ENCODE data around the gene SOX18. TPM values are rescaled to one million over a fixed set of nuclear protein-coding genes. Genes with fewer than 3 reads are reported as not detected.

The SOX18 gene
- total and polyA plus RNA-seq, 2 of the 13 experiments (the other 11 are each of a cell fraction or from before 2014, with no cell fraction given) = 1.6 to 1.9 TPM

DNA sequence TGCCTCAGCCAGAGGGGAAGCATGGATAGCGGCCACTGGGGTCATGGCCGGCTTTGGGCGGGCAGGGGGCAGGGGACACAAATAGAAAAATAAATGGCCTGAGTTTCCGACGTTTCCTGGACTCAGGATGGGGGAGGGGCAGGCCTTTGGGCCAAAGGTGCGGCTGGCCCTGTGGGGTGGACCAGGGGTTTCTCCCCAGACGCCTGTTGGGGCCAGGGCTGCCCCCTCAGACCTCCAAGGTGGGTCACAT lies 7.1 kb upstream of the SOX18 start (continued):
- TF ChIP-seq, protein P1, sequence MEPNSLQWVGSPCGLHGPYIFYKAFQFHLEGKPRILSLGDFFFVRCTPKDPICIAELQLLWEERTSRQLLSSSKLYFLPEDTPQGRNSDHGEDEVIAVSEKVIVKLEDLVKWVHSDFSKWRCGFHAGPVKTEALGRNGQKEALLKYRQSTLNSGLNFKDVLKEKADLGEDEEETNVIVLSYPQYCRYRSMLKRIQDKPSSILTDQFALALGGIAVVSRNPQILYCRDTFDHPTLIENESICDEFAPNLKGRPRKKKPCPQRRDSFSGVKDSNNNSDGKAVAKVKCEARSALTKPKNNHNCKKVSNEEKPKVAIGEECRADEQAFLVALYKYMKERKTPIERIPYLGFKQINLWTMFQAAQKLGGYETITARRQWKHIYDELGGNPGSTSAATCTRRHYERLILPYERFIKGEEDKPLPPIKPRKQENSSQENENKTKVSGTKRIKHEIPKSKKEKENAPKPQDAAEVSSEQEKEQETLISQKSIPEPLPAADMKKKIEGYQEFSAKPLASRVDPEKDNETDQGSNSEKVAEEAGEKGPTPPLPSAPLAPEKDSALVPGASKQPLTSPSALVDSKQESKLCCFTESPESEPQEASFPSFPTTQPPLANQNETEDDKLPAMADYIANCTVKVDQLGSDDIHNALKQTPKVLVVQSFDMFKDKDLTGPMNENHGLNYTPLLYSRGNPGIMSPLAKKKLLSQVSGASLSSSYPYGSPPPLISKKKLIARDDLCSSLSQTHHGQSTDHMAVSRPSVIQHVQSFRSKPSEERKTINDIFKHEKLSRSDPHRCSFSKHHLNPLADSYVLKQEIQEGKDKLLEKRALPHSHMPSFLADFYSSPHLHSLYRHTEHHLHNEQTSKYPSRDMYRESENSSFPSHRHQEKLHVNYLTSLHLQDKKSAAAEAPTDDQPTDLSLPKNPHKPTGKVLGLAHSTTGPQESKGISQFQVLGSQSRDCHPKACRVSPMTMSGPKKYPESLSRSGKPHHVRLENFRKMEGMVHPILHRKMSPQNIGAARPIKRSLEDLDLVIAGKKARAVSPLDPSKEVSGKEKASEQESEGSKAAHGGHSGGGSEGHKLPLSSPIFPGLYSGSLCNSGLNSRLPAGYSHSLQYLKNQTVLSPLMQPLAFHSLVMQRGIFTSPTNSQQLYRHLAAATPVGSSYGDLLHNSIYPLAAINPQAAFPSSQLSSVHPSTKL (CRISPR knock-in tag; IDR thresholded peaks at IDR 0.05) = peak; percentile 45
- 0 out of 2 replicates have a peak, but pooled peaks have one; percentile 16 for TF ChIP-seq SNAI1 (CRISPR knock-in tag; IDR thresholded peaks at IDR 0.05; ENCODE audit: borderline replicate concordance)
- no peak for TF ChIP-seq ZNF841 (CRISPR knock-in tag; IDR thresholded peaks at IDR 0.05; ENCODE audit: borderline replicate concordance)
- no peak for TF ChIP-seq ZNF781 (CRISPR knock-in tag; IDR thresholded peaks at IDR 0.05; ENCODE audit: borderline replicate concordance, not compliant biosample characterization)
- TF ChIP-seq, protein P2, sequence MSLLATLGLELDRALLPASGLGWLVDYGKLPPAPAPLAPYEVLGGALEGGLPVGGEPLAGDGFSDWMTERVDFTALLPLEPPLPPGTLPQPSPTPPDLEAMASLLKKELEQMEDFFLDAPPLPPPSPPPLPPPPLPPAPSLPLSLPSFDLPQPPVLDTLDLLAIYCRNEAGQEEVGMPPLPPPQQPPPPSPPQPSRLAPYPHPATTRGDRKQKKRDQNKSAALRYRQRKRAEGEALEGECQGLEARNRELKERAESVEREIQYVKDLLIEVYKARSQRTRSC (CRISPR knock-in tag; IDR thresholded peaks at IDR 0.05; ENCODE audit: low read depth) = peak; percentile 17; the same call in 1 of the 2 replicates
- peak; percentile 18 for TF ChIP-seq MED8 (CRISPR knock-in tag; IDR thresholded peaks at IDR 0.05; ENCODE audit: insufficient replicate concordance)
- TF ChIP-seq FOSL2 (CRISPR knock-in tag; IDR thresholded peaks at IDR 0.05) = no peak
- no peak; the same call in 1 of the 2 replicates for TF ChIP-seq ZNF441 (CRISPR knock-in tag; IDR thresholded peaks at IDR 0.05; ENCODE audit: borderline replicate concordance)
- TF ChIP-seq SP5 (CRISPR knock-in tag; IDR thresholded peaks at IDR 0.05; ENCODE audit: borderline replicate concordance, low read depth) = peak; percentile 54
- no peak for TF ChIP-seq ZFP36L2 (CRISPR knock-in tag; IDR thresholded peaks at IDR 0.05)
- TF ChIP-seq PAX8 (CRISPR knock-in tag; IDR thresholded peaks at IDR 0.05; ENCODE audit: borderline replicate concordance) = 0 out of 2 replicates have a peak, but pooled peaks have one; percentile 32
- peak; percentile 29; the same call in 1 of the 2 replicates for TF ChIP-seq KLF11 (CRISPR knock-in tag; IDR thresholded peaks at IDR 0.05)
- 0 out of 2 replicates have a peak, but pooled peaks have one; percentile 25 for TF ChIP-seq POLR2AphosphoS5 (IDR thresholded peaks at IDR 0.05; ENCODE audit: low read depth, low read length)
- TF ChIP-seq ZNF616 (CRISPR knock-in tag; IDR thresholded peaks at IDR 0.05; ENCODE audit: low read depth) = no peak
- TF ChIP-seq, protein P3, sequence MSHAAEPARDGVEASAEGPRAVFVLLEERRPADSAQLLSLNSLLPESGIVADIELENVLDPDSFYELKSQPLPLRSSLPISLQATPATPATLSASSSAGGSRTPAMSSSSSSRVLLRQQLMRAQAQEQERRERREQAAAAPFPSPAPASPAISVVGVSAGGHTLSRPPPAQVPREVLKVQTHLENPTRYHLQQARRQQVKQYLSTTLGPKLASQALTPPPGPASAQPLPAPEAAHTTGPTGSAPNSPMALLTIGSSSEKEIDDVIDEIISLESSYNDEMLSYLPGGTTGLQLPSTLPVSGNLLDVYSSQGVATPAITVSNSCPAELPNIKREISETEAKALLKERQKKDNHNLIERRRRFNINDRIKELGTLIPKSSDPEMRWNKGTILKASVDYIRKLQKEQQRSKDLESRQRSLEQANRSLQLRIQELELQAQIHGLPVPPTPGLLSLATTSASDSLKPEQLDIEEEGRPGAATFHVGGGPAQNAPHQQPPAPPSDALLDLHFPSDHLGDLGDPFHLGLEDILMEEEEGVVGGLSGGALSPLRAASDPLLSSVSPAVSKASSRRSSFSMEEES (CRISPR knock-in tag; IDR thresholded peaks at IDR 0.05) = peak; percentile 6; the same call in 1 of the 2 replicates
- no peak for TF ChIP-seq MTF1 (CRISPR knock-in tag; IDR thresholded peaks at IDR 0.05)
- no peak; the same call in 1 of the 2 replicates for TF ChIP-seq KLF15 (CRISPR knock-in tag; IDR thresholded peaks at IDR 0.05; ENCODE audit: borderline replicate concordance)
- TF ChIP-seq SMARCE1 (IDR thresholded peaks at IDR 0.05; ENCODE audit: borderline replicate concordance) = no peak
- peak; percentile 56; the same call in 1 of the 2 replicates for TF ChIP-seq MYC (CRISPR knock-in tag; IDR thresholded peaks at IDR 0.05; ENCODE audit: borderline replicate concordance)
- TF ChIP-seq ZNF124 (CRISPR knock-in tag; IDR thresholded peaks at IDR 0.05) = no peak; the same call in 1 of the 2 replicates
- peak; percentile 32; the same call in 1 of the 2 replicates for TF ChIP-seq HMG20B (CRISPR knock-in tag; conservative IDR thresholded peaks at IDR 0.05)
- no peak for TF ChIP-seq ZNF572 (CRISPR knock-in tag; IDR thresholded peaks at IDR 0.05)
- TF ChIP-seq, protein P4, sequence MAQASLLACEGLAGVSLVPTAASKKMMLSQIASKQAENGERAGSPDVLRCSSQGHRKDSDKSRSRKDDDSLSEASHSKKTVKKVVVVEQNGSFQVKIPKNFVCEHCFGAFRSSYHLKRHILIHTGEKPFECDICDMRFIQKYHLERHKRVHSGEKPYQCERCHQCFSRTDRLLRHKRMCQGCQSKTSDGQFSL (CRISPR knock-in tag; IDR thresholded peaks at IDR 0.05) = no peak; the same call in 1 of the 2 replicates
- TF ChIP-seq, protein P5, sequence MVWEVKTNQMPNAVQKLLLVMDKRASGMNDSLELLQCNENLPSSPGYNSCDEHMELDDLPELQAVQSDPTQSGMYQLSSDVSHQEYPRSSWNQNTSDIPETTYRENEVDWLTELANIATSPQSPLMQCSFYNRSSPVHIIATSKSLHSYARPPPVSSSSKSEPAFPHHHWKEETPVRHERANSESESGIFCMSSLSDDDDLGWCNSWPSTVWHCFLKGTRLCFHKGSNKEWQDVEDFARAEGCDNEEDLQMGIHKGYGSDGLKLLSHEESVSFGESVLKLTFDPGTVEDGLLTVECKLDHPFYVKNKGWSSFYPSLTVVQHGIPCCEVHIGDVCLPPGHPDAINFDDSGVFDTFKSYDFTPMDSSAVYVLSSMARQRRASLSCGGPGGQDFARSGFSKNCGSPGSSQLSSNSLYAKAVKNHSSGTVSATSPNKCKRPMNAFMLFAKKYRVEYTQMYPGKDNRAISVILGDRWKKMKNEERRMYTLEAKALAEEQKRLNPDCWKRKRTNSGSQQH (CRISPR knock-in tag; IDR thresholded peaks at IDR 0.05; ENCODE audit: low read depth) = no peak
- no peak for TF ChIP-seq HES4 (CRISPR knock-in tag; IDR thresholded peaks at IDR 0.05; ENCODE audit: borderline replicate concordance)

Measured in HepG2 (cell line).